Endothelial cell (in vitro differentiated cells): ENCODE results near the gene MEX3D. TPM values are rescaled to one million over a fixed set of nuclear protein-coding genes. Genes with fewer than 3 reads are reported as not detected.
A peak's percentile ranks its signal among the peaks of the same experiment; 100 is the strongest.

Experiments
- DNase-seq: peaks from one replicate; pipeline ENCODE4 v3.0.0; 2021; ENCODE audit warnings: low spot score
- H3K27ac Mint-ChIP-seq: one replicate; pipeline ENCODE4 v1.8.0; 2021; ENCODE audit warnings: mixed read lengths, inconsistent platforms; ENCODE audit not compliant: unreplicated experiment
- H3K27me3 Mint-ChIP-seq: one replicate; pipeline ENCODE4 v1.8.0; 2021; ENCODE audit warnings: mild to moderate bottlenecking, moderate library complexity, mixed read lengths, inconsistent platforms; ENCODE audit not compliant: unreplicated experiment
- H3K36me3 Mint-ChIP-seq: one replicate; pipeline ENCODE4 v1.8.0; 2021; ENCODE audit warnings: mild to moderate bottlenecking, low read depth, mixed read lengths, inconsistent platforms; ENCODE audit not compliant: unreplicated experiment
- H3K4me1 Mint-ChIP-seq: one replicate; pipeline ENCODE4 v1.8.0; 2021; ENCODE audit warnings: mild to moderate bottlenecking, mixed read lengths, inconsistent platforms; ENCODE audit not compliant: unreplicated experiment
- H3K4me3 Mint-ChIP-seq: one replicate; pipeline ENCODE4 v1.8.0; 2021; ENCODE audit warnings: mild to moderate bottlenecking, mixed read lengths, inconsistent platforms; ENCODE audit not compliant: unreplicated experiment
- H3K9me3 Mint-ChIP-seq: one replicate; pipeline ENCODE4 v1.8.0; 2021; ENCODE audit warnings: mixed read lengths, inconsistent platforms; ENCODE audit not compliant: unreplicated experiment
- CTCF ChIP-seq: fragments of 200-600 bp; sonication (generic); IDR thresholded peaks from one replicate; pipeline ENCODE4 v1.5.0; 2021; ENCODE audit warnings: antibody characterized with exemption; ENCODE audit not compliant: unreplicated experiment
- total RNA-seq: library from RNA; stranded (reverse); fragmentation: NEBNext Ultra II Directional; extraction: Animal tissue kit (Norgen Biotek cat#: 25700); gene quantifications from one replicate; pipeline ENCODE4 v1.2.1, GENCODE V29; 2021; ENCODE audit not compliant: unreplicated experiment

The MEX3D gene
- total RNA-seq, 1 donor from 2014 or later: 73.4 TPM

DNA sequence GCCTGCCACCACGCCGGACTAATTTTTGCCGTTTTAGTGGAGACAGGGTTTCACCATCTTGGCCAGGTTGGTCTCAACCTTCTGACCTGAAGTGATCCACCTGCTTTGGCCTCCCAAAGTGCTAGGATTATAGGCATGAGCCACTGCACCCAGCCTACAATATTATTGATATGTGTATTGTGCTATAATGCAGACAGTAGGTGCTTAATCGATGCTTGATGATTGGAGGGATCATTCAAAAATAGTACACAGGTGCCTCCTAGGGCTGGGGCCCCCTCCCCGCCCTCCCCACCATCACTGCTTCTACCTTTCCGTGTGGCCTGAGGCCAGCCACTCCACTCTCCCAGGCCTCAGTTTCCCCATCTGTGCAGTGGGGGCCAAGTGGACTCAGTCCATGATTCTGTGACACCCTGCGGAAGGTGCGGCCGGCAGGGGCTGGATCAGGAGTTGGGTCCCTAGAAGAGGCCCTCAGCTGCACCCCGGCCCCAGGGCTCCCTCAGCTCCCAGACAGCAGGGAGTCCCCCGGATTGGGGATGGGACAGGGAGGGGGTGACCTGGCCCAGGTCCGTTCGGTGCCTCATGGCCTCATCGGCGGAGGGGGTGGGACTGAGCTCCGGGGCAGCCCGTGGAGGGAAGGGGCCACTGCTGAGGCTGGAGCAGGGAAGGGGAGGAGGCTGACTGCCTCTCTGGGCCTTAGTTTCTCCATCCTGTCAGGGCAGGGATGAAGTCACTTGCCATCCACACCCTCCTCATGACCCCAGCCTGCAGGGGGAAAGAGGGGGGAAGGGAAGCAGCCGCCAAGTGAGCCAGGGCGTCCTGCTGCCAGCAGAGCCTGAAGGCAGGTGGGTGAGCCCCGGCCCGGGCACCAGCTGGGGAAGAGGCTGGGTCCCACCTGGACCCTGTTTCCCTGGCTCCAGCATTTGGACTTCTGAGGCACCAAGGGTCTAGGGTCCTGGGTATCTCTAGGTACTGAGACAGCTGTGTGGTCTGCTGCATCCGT lies 56.5 kb downstream of the MEX3D start:
- TF ChIP-seq CTCF: no peak
- Mint-ChIP-seq H3K36me3 (no peaks in the 10 kb centered on the region), H3K27me3 (peaks cover 6% of the 10 kb centered on the region), H3K4me1 (peaks cover 5% of the 10 kb centered on the region), H3K4me3 (no peak overlapping the region), H3K27ac (no peak overlapping the region), H3K9me3 (no peaks in the 10 kb centered on the region)
- DNase-seq: no peak

GRCh38 chr19:1510807-1511206 lies 57.3 kb downstream of the MEX3D start:
- H3K4me1 Mint-ChIP-seq: peaks cover 5% of the 10 kb centered on the region
- DNase-seq: no peak
- no peaks in the 10 kb centered on the region for H3K36me3 Mint-ChIP-seq
- H3K4me3 Mint-ChIP-seq: no peak overlapping the region
- peaks cover 3% of the 10 kb centered on the region for H3K27me3 Mint-ChIP-seq
- no peak overlapping the region for H3K27ac Mint-ChIP-seq
- TF ChIP-seq CTCF: no peak
- no peaks in the 10 kb centered on the region for H3K9me3 Mint-ChIP-seq

DNA sequence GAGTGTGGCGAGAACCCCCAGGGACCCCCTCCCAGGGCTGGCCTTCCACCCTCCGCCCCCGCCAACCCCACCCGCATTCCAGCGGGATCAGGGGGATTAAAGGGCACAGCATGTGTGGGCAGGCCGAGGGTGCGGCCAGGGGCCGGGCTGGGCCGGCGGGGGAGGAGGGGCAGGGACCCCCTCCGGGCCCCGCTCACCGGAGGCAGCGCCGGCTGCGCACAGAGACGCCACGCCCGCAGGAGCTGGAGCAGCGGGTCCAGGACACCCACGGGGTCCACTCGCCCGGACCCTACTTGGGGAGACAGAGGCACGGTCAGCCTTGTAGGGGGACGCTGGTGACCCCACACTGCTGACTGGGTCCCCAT lies 57.7 kb downstream of the MEX3D start:
- no peak for TF ChIP-seq CTCF
- H3K9me3 Mint-ChIP-seq: no peaks in the 10 kb centered on the region
- no peaks in the 10 kb centered on the region for H3K36me3 Mint-ChIP-seq
- peaks cover 3% of the 10 kb centered on the region for H3K27me3 Mint-ChIP-seq
- no peak overlapping the region for H3K27ac Mint-ChIP-seq
- peaks cover 5% of the 10 kb centered on the region for H3K4me1 Mint-ChIP-seq
- no peak overlapping the region for H3K4me3 Mint-ChIP-seq
- DNase-seq: no peak

DNA sequence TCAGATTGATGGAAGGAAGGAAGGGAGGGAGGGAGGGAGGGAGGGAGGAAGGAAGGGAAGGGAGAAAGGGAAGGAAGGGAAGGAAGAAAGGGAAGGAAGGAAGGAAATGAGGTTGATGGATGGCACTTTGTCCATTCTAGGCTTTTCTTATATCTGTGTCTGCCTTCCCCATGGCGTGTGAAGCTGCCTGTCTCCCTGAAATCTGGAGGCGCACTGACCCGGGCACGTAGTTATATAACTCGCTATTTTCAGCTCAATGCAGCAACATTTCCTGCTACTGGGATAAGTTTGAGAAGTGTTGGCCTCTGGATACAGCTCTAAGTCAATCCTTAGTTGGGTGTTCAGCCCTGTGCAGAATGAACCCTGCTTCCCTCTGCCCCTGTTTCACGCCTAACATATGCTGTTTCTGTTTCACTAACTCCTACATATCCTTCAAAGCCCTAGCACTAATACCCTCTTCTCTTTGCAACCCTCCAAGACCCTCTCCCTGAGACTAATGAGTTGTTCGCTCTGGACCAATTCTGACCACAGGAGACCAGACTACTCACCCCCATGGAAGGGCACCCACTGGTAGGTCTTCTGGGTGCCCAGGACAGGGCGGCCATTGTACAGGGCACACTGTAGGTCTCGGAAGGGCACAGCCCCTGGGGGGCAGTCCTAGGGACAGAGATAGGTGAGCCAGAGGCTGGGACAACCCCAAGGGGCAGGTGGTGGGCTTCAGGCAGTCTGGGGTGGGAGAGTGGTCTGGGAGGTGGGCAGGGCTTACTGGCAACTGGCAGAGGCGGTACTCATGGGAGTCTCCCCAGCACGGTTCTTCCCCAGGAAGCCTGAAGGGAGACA lies 58.3 kb downstream of the MEX3D start:
- H3K27me3 Mint-ChIP-seq: peaks cover 3% of the 10 kb centered on the region
- H3K9me3 Mint-ChIP-seq: no peaks in the 10 kb centered on the region
- H3K36me3 Mint-ChIP-seq: peaks cover 3% of the 10 kb centered on the region
- TF ChIP-seq CTCF: no peak
- H3K4me1 Mint-ChIP-seq: peaks cover 5% of the 10 kb centered on the region
- peak overlapping the region; percentile 5 for H3K27ac Mint-ChIP-seq
- H3K4me3 Mint-ChIP-seq: peak overlapping the region; percentile 2
- DNase-seq: no peak

DNA sequence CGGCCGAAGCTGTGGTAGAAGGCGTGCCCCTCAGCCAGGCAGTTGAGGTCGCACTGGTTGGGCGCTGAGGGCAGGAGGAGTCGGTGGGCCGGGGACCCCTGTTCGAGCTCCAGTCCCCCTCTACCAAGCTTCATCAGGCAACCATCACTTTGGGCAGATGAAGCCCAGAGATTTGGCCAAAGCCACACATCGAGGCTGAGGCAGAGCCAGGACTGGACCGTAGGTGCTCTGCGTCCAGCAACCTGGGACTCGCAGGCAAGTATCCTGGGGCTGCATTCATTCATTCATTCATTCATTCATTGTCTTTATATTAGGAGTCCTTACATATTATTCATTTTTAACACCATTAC lies 59.6 kb downstream of the MEX3D start:
- no peak for TF ChIP-seq CTCF
- H3K4me1 Mint-ChIP-seq: peaks cover 5% of the 10 kb centered on the region
- DNase-seq: no peak
- no peak overlapping the region for H3K4me3 Mint-ChIP-seq
- H3K36me3 Mint-ChIP-seq: peaks cover 3% of the 10 kb centered on the region
- peak overlapping the region; percentile 61 for H3K27ac Mint-ChIP-seq
- peaks cover 7% of the 10 kb centered on the region for H3K27me3 Mint-ChIP-seq
- H3K9me3 Mint-ChIP-seq: no peaks in the 10 kb centered on the region
